ENCODE data around the gene RAB6B. TPM values are rescaled to one million over a fixed set of nuclear protein-coding genes. Genes with fewer than 3 reads are reported as not detected.

Gene RAB6B
- total RNA-seq, 1 experiment from 2014 or later = 18.0 TPM

GRCh38 chr3:133926736-133927539 is 31.3 kb upstream of the RAB6B start (continued):
- TF ChIP-seq HMGXB4 (CRISPR knock-in tag; IDR thresholded peaks at IDR 0.05) (0 out of 2 replicates have a peak, but pooled peaks have one; percentile 39), MYBL2 (CRISPR knock-in tag; IDR thresholded peaks at IDR 0.05) (0 out of 2 replicates have a peak, but pooled peaks have one; percentile 32)

- Mint-ChIP-seq H3K36me3 (no peaks in the 10 kb centered on the region), H3K27me3 (ENCODE audit: low read depth) (peaks cover 22% of the 10 kb centered on the region), H3K9me3 (peaks cover 4% of the 10 kb centered on the region; the same call in 1 of the 2 replicates), H3K27ac (no peak overlapping the region), H3K4me3 (no peak overlapping the region), H3K4me1 (peaks cover 11% of the 10 kb centered on the region)
- ChIA-PET CTCF (interaction anchor here (0.7 to 1.1 kb wide), 3 partner anchors 15 to 51 kb away, joined by 3 to 5 read pairs (median 4); partner anchors contain the start of gene RAB6B), POLR2A (no interaction called here)
- ATAC-seq (no peak), DNase-seq (ENCODE audit: low spot score) (no peak)
- TF ChIP-seq ZNF281 (CRISPR knock-in tag; IDR thresholded peaks at IDR 0.05) (no peak), USF2 (CRISPR knock-in tag; IDR thresholded peaks at IDR 0.05) (no peak), ZNF232 (CRISPR knock-in tag; IDR thresholded peaks at IDR 0.05) (no peak)
Measured at GRCh38 chr3:133925960-133926735, 30.5 kb upstream of the RAB6B start.

GRCh38 chr3:133924041-133924440 is 28.4 kb upstream of the RAB6B start:
- DNase-seq (ENCODE audit: low spot score) (no peak), ATAC-seq (no peak)
- ChIA-PET CTCF (no interaction called here), POLR2A (no interaction called here)
- no peak overlapping the region for H3K27ac Mint-ChIP-seq
- H3K4me1 Mint-ChIP-seq = peaks cover 11% of the 10 kb centered on the region
- H3K27me3 Mint-ChIP-seq (ENCODE audit: low read depth) = peaks cover 17% of the 10 kb centered on the region
- H3K9me3 Mint-ChIP-seq = peaks cover 7% of the 10 kb centered on the region
- TF ChIP-seq ZNF396 (CRISPR knock-in tag; IDR thresholded peaks at IDR 0.05; ENCODE audit: borderline replicate concordance) (no peak), CREM (CRISPR knock-in tag; IDR thresholded peaks at IDR 0.05) (no peak), TEAD4 (CRISPR knock-in tag; IDR thresholded peaks at IDR 0.05) (no peak), EMX1 (CRISPR knock-in tag; IDR thresholded peaks at IDR 0.05) (no peak), PRDM15 (CRISPR knock-in tag; IDR thresholded peaks at IDR 0.05) (no peak), ATF6 (CRISPR knock-in tag; IDR thresholded peaks at IDR 0.05) (no peak), PRRX2 (CRISPR knock-in tag; IDR thresholded peaks at IDR 0.05) (no peak), ERG (CRISPR knock-in tag; IDR thresholded peaks at IDR 0.05) (no peak), IRF1 (CRISPR knock-in tag; IDR thresholded peaks at IDR 0.05) (no peak), ZBTB21 (CRISPR knock-in tag; IDR thresholded peaks at IDR 0.05; ENCODE audit: borderline replicate concordance) (no peak), MYBL2 (CRISPR knock-in tag; IDR thresholded peaks at IDR 0.05) (no peak), CREB1 (CRISPR knock-in tag; IDR thresholded peaks at IDR 0.05) (no peak)
- no peaks in the 10 kb centered on the region for H3K36me3 Mint-ChIP-seq
- no peak overlapping the region for H3K4me3 Mint-ChIP-seq
